ENCODE measurements around the gene SBF2.

The SBF2 gene

GRCh38 chr11:9977554-9977953 lies 316.5 kb downstream of the SBF2 start:
- DNase-seq = no peak
- Histone ChIP-seq H3K9me2 (replicated peaks; ENCODE audit: insufficient read depth, low read length) (no peaks in the 10 kb centered on the region), H3K27me3 (replicated peaks; ENCODE audit: insufficient read depth, low read length) (no peaks in the 10 kb centered on the region), H3K36me3 (replicated peaks; ENCODE audit: insufficient read depth, low read length) (no peaks in the 10 kb centered on the region), H3K9me3 (replicated peaks; ENCODE audit: insufficient read depth, low read length) (no peaks in the 10 kb centered on the region), H3K4me2 (ENCODE audit: low read depth, low read length) (no peak overlapping the region), H3F3A (ENCODE audit: insufficient read depth, low read length) (no peaks in the 10 kb centered on the region), H3K79me2 (ENCODE audit: low read length) (no peaks in the 10 kb centered on the region), H3K4me3 (ENCODE audit: low read length) (no peak overlapping the region), H2AFZ (ENCODE audit: low read length) (no peak overlapping the region), H3K27ac (ENCODE audit: low read length) (no peak overlapping the region), H3K4me1 (ENCODE audit: low read length) (no peaks in the 10 kb centered on the region), H3K9ac (ENCODE audit: low read length) (no peak overlapping the region), H4K20me1 (ENCODE audit: insufficient read depth, low read length) (no peaks in the 10 kb centered on the region)
- TF ChIP-seq EZH2 (optimal IDR thresholded peaks at IDR 0.05; ENCODE audit: low read depth, low read length) = no peak
- TF ChIP-seq CTCF (IDR thresholded peaks at IDR 0.05; ENCODE audit: low read length) = no peak
- TF ChIP-seq EZH2phosphoT487 (IDR thresholded peaks at IDR 0.05; ENCODE audit: low read length) = no peak

- no peak for DNase-seq
- no peaks in the 10 kb centered on the region for H3K9me3 ChIP-seq (replicated peaks; ENCODE audit: insufficient read depth, low read length)
- H3K4me3 ChIP-seq (ENCODE audit: low read length) = no peak overlapping the region
- no peaks in the 10 kb centered on the region for H3K36me3 ChIP-seq (replicated peaks; ENCODE audit: insufficient read depth, low read length)
- H3K9ac ChIP-seq (ENCODE audit: low read length) = no peak overlapping the region
- no peak overlapping the region for H3K27ac ChIP-seq (ENCODE audit: low read length)
- H3F3A ChIP-seq (ENCODE audit: insufficient read depth, low read length) = no peaks in the 10 kb centered on the region
- H3K4me2 ChIP-seq (ENCODE audit: low read depth, low read length) = no peak overlapping the region
- H3K9me2 ChIP-seq (replicated peaks; ENCODE audit: insufficient read depth, low read length) = no peaks in the 10 kb centered on the region
- no peaks in the 10 kb centered on the region for H3K79me2 ChIP-seq (ENCODE audit: low read length)
- TF ChIP-seq EZH2 (optimal IDR thresholded peaks at IDR 0.05; ENCODE audit: low read depth, low read length) = no peak
- TF ChIP-seq CTCF (IDR thresholded peaks at IDR 0.05; ENCODE audit: low read length) = no peak
- no peak for TF ChIP-seq EZH2phosphoT487 (IDR thresholded peaks at IDR 0.05; ENCODE audit: low read length)
- H4K20me1 ChIP-seq (ENCODE audit: insufficient read depth, low read length) = no peaks in the 10 kb centered on the region
- no peaks in the 10 kb centered on the region for H3K27me3 ChIP-seq (replicated peaks; ENCODE audit: insufficient read depth, low read length)
- no peaks in the 10 kb centered on the region for H3K4me1 ChIP-seq (ENCODE audit: low read length)
- H2AFZ ChIP-seq (ENCODE audit: low read length) = no peak overlapping the region
Observed at GRCh38 chr11:9974375-9974774, 319.6 kb downstream of the SBF2 start.

- no peaks in the 10 kb centered on the region for H4K20me1 ChIP-seq (ENCODE audit: insufficient read depth, low read length)
- H3K36me3 ChIP-seq (replicated peaks; ENCODE audit: insufficient read depth, low read length) = no peaks in the 10 kb centered on the region
- H2AFZ ChIP-seq (ENCODE audit: low read length) = no peak overlapping the region
- H3K9ac ChIP-seq (ENCODE audit: low read length) = no peak overlapping the region
- no peaks in the 10 kb centered on the region for H3K9me2 ChIP-seq (replicated peaks; ENCODE audit: insufficient read depth, low read length)
- no peak overlapping the region for H3K4me2 ChIP-seq (ENCODE audit: low read depth, low read length)
- no peak overlapping the region for H3K27ac ChIP-seq (ENCODE audit: low read length)
- no peaks in the 10 kb centered on the region for H3K4me1 ChIP-seq (ENCODE audit: low read length)
- no peaks in the 10 kb centered on the region for H3F3A ChIP-seq (ENCODE audit: insufficient read depth, low read length)
- no peak overlapping the region for H3K4me3 ChIP-seq (ENCODE audit: low read length)
- no peak for DNase-seq
- no peaks in the 10 kb centered on the region for H3K9me3 ChIP-seq (replicated peaks; ENCODE audit: insufficient read depth, low read length)
- TF ChIP-seq CTCF (IDR thresholded peaks at IDR 0.05; ENCODE audit: low read length) = no peak
- TF ChIP-seq EZH2 (optimal IDR thresholded peaks at IDR 0.05; ENCODE audit: low read depth, low read length) = no peak
- TF ChIP-seq EZH2phosphoT487 (IDR thresholded peaks at IDR 0.05; ENCODE audit: low read length) = no peak
- H3K79me2 ChIP-seq (ENCODE audit: low read length) = no peaks in the 10 kb centered on the region
- no peaks in the 10 kb centered on the region for H3K27me3 ChIP-seq (replicated peaks; ENCODE audit: insufficient read depth, low read length)
Observed at GRCh38 chr11:9973921-9974320, 320.1 kb downstream of the SBF2 start.
